ENCODE data around the gene ARL14EPL.
"Not testable (repeated sequence)": the region's sequence is repeated elsewhere in the genome, so short reads cannot be mapped to it uniquely, and the experiment has no call there.

ARL14EPL gene

DNA sequence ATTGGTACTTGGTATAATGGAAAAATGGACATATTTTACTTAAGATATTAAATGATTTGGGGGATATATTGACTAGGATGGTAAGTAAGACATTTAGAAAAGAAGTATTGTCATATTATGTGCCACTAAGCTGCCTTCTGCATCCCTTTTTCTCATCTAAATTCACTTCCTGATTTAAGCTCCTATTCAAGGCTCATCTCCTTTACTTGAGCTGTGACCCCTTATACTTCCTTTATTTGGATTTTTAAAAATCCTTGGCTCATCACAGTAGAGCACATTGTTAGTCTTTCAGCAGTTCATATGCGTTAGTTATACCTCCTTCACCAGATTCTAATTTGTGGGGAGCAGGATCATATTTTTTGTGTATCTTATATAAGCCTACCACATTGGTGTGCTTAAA is 59.1 kb downstream of the ARL14EPL start:
- H3K4me3 ChIP-seq (ENCODE audit: low read depth, low read length): no peak overlapping the region
- DNase-seq (ENCODE audit: low read depth, low spot score): no peak
- ChIA-PET POLR2A (no interaction called here), CTCF (no interaction called here)
- TF ChIP-seq, protein P1, sequence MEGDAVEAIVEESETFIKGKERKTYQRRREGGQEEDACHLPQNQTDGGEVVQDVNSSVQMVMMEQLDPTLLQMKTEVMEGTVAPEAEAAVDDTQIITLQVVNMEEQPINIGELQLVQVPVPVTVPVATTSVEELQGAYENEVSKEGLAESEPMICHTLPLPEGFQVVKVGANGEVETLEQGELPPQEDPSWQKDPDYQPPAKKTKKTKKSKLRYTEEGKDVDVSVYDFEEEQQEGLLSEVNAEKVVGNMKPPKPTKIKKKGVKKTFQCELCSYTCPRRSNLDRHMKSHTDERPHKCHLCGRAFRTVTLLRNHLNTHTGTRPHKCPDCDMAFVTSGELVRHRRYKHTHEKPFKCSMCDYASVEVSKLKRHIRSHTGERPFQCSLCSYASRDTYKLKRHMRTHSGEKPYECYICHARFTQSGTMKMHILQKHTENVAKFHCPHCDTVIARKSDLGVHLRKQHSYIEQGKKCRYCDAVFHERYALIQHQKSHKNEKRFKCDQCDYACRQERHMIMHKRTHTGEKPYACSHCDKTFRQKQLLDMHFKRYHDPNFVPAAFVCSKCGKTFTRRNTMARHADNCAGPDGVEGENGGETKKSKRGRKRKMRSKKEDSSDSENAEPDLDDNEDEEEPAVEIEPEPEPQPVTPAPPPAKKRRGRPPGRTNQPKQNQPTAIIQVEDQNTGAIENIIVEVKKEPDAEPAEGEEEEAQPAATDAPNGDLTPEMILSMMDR (IDR thresholded peaks at IDR 0.05; ENCODE audit: insufficient read depth, low read length, missing control alignments): no peak

DNA sequence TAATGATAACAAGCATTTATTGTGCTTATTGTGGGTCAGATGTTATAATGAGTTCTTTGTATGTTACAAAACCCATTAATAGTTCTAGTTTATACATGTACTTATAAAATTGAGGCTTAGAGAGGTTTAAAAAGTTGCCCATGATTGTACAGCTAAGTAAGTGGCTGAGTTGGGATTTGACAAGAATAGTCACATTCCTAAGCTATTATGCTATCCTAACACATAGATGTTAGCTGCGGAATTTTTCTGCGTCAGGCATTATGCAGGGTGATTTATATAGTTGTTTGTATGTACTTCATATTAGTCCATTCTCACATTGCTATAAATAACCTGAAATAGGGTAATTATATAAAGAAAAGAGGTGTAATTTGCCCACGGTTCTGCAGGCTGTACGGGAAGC is 65.0 kb downstream of the ARL14EPL start:
- CTCF ChIA-PET: no interaction called here
- POLR2A ChIA-PET: no interaction called here

DNA sequence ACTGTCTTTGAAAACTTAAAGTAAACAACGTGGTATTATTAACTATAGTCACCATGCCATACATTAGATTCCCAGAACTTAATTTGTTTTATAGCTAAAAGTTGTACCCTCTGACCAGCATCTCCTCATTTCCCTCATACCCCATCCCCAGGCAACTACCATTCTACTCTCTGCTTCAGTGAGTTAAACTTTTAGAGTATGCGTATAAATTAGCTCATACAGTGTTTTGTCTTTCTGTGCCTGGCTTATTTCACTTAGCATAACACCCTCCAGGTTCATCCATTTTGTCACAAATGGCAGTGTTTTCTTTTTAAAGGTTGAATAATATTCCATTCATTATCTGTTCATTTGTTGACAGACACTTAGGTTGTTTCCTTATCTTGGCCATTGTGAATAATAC is 66.7 kb downstream of the ARL14EPL start:
- no peak for DNase-seq (ENCODE audit: low read depth, low spot score)
- POLR2A ChIA-PET: no interaction called here
- H3K4me3 ChIP-seq (ENCODE audit: low read depth, low read length): no peak overlapping the region
- CTCF ChIA-PET: no interaction called here
- TF ChIP-seq, protein P1 (IDR thresholded peaks at IDR 0.05; ENCODE audit: insufficient read depth, low read length, missing control alignments): no peak

More for the DNA sequence above, 65.0 kb downstream of the ARL14EPL start:
- DNase-seq (ENCODE audit: low read depth, low spot score): no peak
- H3K4me3 ChIP-seq (ENCODE audit: low read depth, low read length): no peak overlapping the region
- TF ChIP-seq, protein P1 (IDR thresholded peaks at IDR 0.05; ENCODE audit: insufficient read depth, low read length, missing control alignments): no peak

DNA sequence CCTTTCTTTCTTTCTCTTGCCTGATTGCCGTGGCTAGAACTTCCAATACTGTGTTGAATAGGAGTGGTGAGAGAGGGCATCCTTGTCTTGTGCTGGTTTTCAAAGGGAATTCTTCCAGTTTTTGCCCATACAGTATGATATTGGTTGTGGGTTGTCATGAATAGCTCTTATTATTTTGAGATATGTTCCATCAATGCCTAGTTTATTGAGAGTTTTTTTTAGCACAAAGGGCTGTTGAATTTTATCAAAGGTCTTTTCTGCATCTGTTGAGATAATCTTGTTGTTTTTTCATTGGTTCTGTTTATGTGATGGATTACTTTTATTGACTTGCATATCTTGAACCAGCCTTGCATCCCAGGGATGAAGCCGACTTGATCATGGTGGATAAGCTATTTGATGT is 72.7 kb downstream of the ARL14EPL start:
- DNase-seq (ENCODE audit: low read depth, low spot score); POLR2A ChIA-PET; H3K4me3 ChIP-seq (ENCODE audit: low read depth, low read length); CTCF ChIA-PET: not testable (repeated sequence)
